ENCODE measurements around the gene FGD2.
"Not testable (repeated sequence)": the region's sequence is repeated elsewhere in the genome, so short reads cannot be mapped to it uniquely, and the experiment has no call there.

FGD2 gene

GRCh38 chr6:36983538-36983937, 21.9 kb upstream of the FGD2 start:
- H3K4me3 ChIP-seq (ENCODE audit: control insufficient read depth, low read depth, low read length) = no peak overlapping the region
- no peak for TF ChIP-seq CTCF (IDR thresholded peaks at IDR 0.05; ENCODE audit: control insufficient read depth, insufficient read depth, low read depth, low read length, missing control alignments)
- no peak for DNase-seq (ENCODE audit: low read depth)

GRCh38 chr6:36984581-36985416, 20.7 kb upstream of the FGD2 start:
- H3K4me3 ChIP-seq (ENCODE audit: control insufficient read depth, low read depth, low read length) = peak overlapping the region; percentile 100
- peak; percentile 23 for DNase-seq (ENCODE audit: low read depth)
- TF ChIP-seq CTCF (IDR thresholded peaks at IDR 0.05; ENCODE audit: control insufficient read depth, insufficient read depth, low read depth, low read length, missing control alignments) = no peak

- no peak for DNase-seq (ENCODE audit: low read depth)
- TF ChIP-seq CTCF (IDR thresholded peaks at IDR 0.05; ENCODE audit: control insufficient read depth, insufficient read depth, low read depth, low read length, missing control alignments) = no peak
- peak overlapping the region; percentile 100 for H3K4me3 ChIP-seq (ENCODE audit: control insufficient read depth, low read depth, low read length)
These were observed 20.0 kb upstream of the FGD2 start for GRCh38 chr6:36985417-36985807.

GRCh38 chr6:36985808-36986703, 19.4 kb upstream of the FGD2 start, which contains the start of gene MTCH1:
Gene MTCH1, minus strand, starts transcription at chr6:36986196. Its CDS starts 23 bp downstream, at chr6:36986173.
- DNase-seq (ENCODE audit: low read depth) = peak; percentile 62
- TF ChIP-seq CTCF (IDR thresholded peaks at IDR 0.05; ENCODE audit: control insufficient read depth, insufficient read depth, low read depth, low read length, missing control alignments) = no peak
- peak within 1 kb of the TSS; percentile 100 for H3K4me3 ChIP-seq (ENCODE audit: control insufficient read depth, low read depth, low read length)

GRCh38 chr6:36986704-36987047, 18.8 kb upstream of the FGD2 start:
- DNase-seq (ENCODE audit: low read depth) = no peak
- TF ChIP-seq CTCF (IDR thresholded peaks at IDR 0.05; ENCODE audit: control insufficient read depth, insufficient read depth, low read depth, low read length, missing control alignments) = no peak
- peak overlapping the region; percentile 100 for H3K4me3 ChIP-seq (ENCODE audit: control insufficient read depth, low read depth, low read length)

GRCh38 chr6:36989264-36989663, 16.2 kb upstream of the FGD2 start:
- H3K4me3 ChIP-seq (ENCODE audit: control insufficient read depth, low read depth, low read length) = no peak overlapping the region
- TF ChIP-seq CTCF (IDR thresholded peaks at IDR 0.05; ENCODE audit: control insufficient read depth, insufficient read depth, low read depth, low read length, missing control alignments) = no peak
- no peak for DNase-seq (ENCODE audit: low read depth)

GRCh38 chr6:36990401-36990800, 15.1 kb upstream of the FGD2 start:
- not testable (repeated sequence) for DNase-seq (ENCODE audit: low read depth); H3K4me3 ChIP-seq (ENCODE audit: control insufficient read depth, low read depth, low read length)

All from AG09309 (cell line).